SK-N-MC (cell line): ENCODE data around the gene EEFSEC.

Source experiments
- EZH2 ChIP-seq: fragments of 200-600 bp; sonication (generic); IDR thresholded peaks from one replicate; pipeline ENCODE4 v1.6.1; 2017; ENCODE audit warnings: antibody characterized with exemption
- FOXP2 ChIP-seq: optimal IDR thresholded peaks from 2 replicates; pipeline ENCODE3; 2011; ENCODE audit warnings: mild to moderate bottlenecking, moderate library complexity; ENCODE audit not compliant: insufficient read depth; ENCODE audit errors: extremely low read length, control extremely low read depth
- POLR2AphosphoS5 ChIP-seq: IDR thresholded peaks from 2 replicates; pipeline ENCODE4 v1.6.1; 2012; ENCODE audit warnings: mild to moderate bottlenecking, low read depth, low read length, borderline replicate concordance

- TF ChIP-seq EZH2 = no peak
- TF ChIP-seq POLR2AphosphoS5 = no peak
- TF ChIP-seq FOXP2 = no peak
Measured at GRCh38 chr3:128262457-128262856, 109.2 kb downstream of the EEFSEC start.
